DOHH2 (cell line): Measurements from ENCODE around the gene PDGFRA.

ENCODE experiments used
- EZH2phosphoT487 ChIP-seq: fragments of 200-600 bp; sonication (generic); IDR thresholded peaks from 2 replicates; pipeline ENCODE4 v1.6.1; 2017; ENCODE audit warnings: borderline replicate concordance, mild to moderate bottlenecking, antibody characterized with exemption, low read length, moderate library complexity, mixed read lengths
- TF ChIP-seq, protein P1 (sequence below): fragments of 200-600 bp; sonication (generic); IDR thresholded peaks from one replicate; pipeline ENCODE4 v1.5.1; 2014; ENCODE audit warnings: antibody characterized with exemption, mild to moderate bottlenecking, low read depth, low read length; ENCODE audit not compliant: poor library complexity, severe bottlenecking

DNA sequence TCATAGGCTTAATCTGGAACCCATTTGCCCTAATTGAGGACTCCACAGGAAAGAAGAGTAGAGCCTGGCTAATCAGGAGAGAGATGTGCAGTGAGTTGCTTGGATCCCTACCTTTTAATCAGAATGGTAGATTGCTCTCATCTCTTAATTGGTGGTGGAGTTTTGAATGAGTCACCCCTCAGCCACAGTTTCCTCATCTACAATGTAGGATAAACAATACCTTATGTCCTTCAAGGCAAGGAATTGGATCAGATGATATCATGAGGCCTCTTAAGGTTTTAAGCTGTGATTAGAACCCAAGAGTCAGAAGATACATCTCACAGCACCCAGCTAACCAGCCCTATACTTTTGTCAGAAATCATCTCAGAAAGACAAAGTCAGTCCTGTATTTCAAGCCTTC is 39.1 kb downstream of the PDGFRA start:
- TF ChIP-seq, protein P1, sequence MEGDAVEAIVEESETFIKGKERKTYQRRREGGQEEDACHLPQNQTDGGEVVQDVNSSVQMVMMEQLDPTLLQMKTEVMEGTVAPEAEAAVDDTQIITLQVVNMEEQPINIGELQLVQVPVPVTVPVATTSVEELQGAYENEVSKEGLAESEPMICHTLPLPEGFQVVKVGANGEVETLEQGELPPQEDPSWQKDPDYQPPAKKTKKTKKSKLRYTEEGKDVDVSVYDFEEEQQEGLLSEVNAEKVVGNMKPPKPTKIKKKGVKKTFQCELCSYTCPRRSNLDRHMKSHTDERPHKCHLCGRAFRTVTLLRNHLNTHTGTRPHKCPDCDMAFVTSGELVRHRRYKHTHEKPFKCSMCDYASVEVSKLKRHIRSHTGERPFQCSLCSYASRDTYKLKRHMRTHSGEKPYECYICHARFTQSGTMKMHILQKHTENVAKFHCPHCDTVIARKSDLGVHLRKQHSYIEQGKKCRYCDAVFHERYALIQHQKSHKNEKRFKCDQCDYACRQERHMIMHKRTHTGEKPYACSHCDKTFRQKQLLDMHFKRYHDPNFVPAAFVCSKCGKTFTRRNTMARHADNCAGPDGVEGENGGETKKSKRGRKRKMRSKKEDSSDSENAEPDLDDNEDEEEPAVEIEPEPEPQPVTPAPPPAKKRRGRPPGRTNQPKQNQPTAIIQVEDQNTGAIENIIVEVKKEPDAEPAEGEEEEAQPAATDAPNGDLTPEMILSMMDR: no peak
- TF ChIP-seq EZH2phosphoT487: no peak
